HL-60 (cell line): ENCODE data around the gene SFTPB.

Source experiments
- CTCF ChIP-seq: IDR thresholded peaks from one replicate; pipeline ENCODE4 v1.5.1; 2011; ENCODE audit warnings: low read length, control low read depth, inconsistent platforms; ENCODE audit not compliant: insufficient read depth
- POLR2AphosphoS5 ChIP-seq: IDR thresholded peaks from 2 replicates; pipeline ENCODE4 v1.6.1; 2012; ENCODE audit warnings: low read depth

GRCh38 chr2:85635636-85636035, 32.4 kb downstream of the SFTPB start:
- TF ChIP-seq POLR2AphosphoS5 (no peak), CTCF (no peak)
